ENCODE results near the gene EZH1.
A peak's percentile ranks its signal among the peaks of the same experiment; 100 is the strongest.
"Not testable (repeated sequence)": the region's sequence is repeated elsewhere in the genome, so short reads cannot be mapped to it uniquely, and the experiment has no call there.

The EZH1 gene

DNA sequence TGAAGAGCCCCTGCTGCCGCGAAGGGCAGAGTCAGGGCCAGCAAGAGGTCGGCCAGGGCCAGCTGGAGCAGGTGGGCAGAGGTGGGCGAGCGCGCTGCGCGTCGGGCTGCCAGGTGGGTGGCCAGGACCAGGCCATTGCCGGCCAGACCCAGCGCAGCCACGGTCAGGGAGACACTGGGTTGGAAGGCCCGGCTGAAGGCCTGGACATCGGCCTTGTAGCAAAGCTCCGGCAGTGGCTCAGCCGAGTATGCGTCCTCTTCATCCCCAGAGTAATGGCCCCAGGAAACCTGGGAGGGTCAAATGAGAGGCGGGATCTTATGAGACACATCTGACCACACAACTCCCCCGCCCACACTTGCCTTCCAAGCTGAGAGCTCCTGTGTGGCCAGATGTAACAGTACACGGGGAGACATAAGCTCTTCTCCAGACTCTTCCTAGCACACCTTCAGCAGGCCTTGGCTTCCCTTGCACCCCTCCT lies 64.5 kb downstream of the EZH1 start:
- no peak for DNase-seq

DNA sequence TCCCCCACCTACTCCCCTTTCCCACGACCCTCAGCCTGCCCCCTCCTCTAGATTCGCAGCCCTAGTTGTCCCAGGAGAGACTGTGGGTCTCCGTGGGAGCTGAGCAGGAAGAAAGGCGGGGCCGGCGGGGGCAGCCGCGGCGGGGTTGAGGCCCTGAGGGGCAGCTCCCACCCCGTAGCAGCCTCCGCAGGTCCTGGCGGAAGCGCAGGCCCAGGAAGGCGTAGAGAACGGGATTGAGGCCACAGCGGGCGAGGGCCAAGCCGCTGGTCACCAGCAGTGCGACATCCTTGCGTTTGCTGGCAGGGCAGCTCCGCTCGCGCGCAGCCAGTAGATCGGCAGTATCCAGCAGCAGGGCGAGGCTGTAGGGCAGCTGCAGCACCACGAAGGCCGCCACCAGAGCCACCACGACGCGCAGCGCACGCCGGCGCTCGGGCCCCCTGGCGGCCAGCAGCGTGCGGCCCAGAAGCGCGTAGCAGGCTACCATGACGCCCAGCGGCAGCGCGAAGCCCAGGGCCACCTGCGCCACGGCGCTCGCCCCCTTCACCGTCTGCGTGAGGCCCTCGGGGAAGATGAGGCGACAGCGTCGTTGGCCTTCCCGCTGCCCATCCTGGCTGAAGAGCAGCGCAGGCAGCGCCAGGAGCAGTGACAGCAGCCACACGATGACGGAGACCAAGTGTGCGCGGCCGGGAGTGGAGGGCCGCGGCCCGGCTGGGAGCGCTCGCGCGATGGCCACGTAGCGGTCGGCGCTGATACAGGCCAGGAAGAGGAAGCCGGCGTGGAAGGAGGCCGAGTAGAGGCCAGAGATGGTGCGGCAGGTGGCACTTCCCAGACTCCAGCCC lies 65.1 kb downstream of the EZH1 start:
- DNase-seq, result peak; percentile 45

DNA sequence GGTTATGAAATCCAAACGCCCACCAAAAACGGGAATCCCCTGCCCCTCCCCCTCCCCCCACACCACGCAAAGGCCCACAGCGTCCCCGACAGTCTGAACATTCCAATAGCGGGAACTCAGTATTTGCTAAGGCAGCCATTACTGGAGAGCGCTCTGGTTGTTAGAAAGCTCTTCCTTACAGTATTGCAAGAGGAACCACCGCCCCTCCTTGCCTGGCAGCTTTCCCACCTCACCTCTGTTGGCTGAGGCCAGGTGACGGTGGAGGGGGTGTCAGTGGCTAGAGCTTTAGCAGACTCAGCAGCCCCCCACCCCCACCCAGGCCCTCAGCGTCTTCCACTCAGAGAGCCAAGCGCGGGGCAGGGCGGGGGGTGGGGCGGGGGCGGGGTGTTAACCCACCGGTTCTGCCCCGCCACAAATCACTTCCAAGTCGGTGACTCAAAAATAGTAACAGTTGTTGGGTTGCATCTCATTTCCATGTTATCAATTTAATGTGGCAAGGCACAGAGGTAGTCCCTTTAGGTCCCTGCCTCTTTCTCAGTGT lies 65.8 kb downstream of the EZH1 start:
- no peak for DNase-seq

DNA sequence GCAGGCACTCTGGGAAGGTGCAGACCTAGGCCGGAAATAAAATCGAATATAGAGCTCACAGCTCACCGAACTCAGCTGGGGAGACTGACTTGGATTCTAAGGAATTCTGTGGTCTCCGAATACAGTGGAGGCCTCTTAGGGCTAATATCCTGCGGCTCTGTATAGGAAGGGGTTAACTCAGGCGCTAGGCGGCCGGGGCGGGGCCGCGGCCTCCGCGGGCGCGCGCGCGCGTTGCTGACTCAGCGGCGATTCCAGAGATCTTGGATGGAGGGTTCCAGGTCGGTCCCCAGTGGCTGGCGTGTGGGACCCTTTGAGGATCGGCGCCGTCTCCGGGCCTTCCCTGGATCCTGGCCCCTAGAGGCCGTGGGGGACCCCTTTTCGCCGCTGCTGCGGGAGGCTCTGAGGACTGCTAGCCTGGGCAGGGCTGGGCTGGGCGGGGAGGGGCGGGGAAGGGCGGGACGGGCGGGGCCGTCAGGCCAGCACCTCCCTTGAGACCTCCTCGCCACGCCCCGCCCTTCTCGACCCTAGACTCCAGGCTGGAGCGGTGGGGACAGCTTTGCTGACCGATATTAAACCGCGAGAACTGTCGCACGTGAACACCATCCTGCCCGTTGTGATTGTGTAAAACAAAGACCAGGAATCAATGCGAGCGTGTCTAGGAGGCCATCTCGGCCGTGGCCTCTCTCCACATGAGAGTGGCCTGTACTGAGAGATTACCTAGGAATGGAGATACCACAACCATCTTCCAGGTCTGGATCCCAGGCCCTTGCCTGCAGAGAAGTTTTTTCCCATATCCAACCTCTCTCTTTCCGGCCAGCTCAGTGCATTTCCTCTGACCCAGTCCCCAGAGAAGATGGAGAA lies 66.7 kb downstream of the EZH1 start:
- DNase-seq, result peak; percentile 41

DNA sequence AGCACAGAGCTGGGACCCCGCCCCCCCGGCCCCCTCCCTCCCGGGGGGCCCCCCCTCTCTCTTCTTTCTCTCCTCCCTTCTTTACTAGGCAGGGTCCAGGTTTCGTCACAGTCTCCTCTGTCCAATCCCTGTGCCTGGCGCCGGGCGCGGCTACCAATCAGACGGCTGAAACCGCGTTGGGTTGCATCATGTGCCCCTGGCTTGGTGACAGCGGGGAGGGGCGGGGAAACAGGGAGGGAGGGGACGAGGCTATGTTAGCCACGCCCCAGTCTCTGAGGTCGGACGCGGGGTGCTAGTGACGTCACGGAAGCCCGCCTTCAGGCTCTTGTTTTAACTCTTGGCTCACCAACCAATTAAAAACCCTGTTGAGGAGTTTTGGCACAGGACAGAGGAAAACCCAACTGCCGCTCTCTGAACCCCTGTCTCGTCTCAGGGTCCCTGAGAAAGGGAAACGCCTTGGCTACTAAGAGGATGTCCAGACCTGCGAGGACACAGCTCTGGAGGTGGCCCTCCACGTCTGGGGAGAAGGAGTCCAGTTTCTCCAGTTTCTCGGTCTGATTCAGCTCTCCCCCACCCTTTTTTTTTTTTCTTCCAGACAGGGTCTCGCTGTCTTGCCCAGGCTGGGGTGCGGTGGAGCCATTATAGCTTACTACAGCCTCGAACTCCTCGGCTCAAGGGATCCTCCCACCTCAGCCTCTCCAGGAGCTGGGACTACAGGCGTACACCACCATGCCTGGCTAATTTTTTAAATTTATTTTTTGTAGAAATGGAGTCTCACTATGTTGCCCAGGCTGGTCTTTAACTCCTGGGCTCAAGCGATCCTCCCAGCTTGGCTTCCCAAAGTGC lies 67.6 kb downstream of the EZH1 start:
- peak; percentile 99 for DNase-seq

DNA sequence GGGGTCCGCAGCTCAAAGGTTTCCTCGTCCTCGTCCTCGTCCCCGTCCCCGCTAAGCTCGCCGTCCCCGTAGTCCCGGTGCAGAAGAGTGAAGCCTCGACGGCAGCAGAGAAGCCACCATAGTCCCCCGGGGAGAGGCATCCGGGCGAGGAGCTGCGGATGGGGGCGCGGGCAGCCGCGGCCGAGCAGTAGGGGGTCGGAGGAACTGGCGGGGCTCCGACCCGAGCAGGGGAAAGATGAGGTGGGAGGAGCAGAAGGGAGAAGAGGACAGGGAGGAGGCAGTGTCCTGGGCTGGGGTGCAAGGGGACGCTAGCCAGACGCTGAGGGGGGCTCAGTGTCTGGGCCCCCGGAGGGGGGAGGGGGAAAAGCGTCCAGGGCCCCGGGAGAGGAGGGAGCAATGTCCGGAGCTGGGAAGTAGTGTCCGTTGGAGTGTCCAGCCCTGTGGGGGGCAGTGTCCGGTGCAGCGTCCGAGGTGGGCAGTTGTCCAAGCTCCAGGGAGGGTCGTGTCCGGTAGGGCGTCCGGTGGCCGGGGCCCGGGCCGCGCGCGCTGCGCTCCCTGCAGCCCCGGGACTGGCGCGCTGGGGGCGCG lies 68.3 kb downstream of the EZH1 start, which contains the start of gene PLEKHH3:
Gene PLEKHH3 (minus strand): TSS at position 571 of the 588 bp plus-strand sequence. CDS start 431 bp downstream, at position 140.
- DNase-seq, result peak; percentile 20

DNA sequence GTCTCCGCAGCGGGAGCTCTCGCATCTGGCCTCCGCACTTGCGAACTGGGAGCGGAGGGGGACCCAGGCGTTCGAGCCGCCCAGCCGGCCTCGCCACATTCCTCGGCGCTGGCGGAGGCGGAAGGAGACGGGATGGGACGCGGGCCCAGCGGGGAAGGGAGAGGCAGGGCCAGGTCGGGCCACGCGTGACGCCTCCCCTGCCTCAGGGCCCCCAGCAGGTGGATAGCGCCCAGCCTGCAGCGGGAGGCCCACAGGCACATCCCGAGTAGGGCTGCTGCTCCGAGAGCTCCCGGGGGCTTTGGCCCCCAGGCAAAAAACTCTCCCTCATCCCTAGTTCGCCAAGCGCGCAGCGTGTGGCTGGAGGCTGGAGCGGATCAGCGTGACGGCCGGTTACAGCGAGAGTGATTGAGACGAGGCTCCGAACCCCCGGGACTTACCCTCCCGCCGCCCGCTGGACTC lies 68.8 kb downstream of the EZH1 start:
- DNase-seq, result no peak

DNA sequence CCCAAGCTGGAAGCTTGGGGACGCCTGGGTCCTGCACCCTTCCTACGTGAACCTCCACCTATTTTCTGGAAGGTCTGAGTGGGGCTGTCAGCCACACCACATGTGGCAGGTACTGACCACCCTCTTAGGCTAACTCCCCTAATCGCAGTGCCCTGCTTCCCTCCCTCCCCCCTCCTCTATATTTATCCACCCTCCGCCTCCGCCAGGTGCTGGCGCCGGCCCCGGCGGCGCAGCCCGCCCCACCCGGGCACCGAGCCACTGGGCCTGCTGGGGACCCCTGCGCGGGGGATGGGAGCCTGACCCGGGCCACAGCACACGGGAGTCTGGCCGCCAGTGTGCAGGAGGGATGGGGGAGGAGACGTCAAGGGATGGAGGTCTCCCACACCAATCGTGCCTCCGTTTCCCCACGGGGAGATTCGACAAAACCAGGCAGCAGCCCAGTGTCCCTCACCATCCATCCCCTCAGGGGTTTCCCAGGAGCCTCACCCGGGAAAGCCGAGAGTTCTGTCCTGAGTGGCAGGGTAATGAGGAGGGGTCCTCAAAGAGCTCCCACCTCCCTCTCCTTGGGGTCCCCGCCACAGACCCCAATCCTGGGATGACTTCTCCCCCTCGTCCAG lies 69.4 kb downstream of the EZH1 start:
- DNase-seq, result no peak

DNA sequence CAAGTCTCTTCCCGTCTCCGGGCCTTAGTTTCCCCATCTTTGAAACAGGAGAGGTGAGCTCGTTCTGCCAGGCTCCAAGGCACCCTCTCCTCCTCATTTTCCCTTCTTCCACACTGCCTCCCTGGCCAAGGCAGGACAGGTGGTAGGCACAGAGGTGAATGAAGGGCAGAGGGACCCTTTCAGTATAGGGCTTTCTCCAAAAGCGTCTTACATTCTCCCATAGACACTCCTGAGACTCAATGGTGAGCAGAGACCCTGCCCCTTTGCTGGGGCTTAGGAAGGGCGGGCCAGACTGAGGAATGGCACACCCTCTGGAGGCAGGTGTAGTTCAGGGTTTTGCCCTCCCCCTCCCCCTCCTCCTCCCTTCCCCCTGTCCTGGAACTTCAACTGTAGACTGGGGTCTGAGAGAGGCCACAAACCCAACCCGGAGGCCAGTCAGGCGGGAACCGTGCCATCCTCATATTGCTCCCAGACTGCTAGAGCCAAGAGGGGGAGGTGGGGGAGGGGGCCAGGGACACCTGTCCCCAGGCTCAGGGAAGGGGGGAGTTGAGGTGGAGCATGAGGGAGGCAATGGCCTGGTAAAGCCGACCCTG lies 70.0 kb downstream of the EZH1 start:
- DNase-seq, result peak; percentile 18

DNA sequence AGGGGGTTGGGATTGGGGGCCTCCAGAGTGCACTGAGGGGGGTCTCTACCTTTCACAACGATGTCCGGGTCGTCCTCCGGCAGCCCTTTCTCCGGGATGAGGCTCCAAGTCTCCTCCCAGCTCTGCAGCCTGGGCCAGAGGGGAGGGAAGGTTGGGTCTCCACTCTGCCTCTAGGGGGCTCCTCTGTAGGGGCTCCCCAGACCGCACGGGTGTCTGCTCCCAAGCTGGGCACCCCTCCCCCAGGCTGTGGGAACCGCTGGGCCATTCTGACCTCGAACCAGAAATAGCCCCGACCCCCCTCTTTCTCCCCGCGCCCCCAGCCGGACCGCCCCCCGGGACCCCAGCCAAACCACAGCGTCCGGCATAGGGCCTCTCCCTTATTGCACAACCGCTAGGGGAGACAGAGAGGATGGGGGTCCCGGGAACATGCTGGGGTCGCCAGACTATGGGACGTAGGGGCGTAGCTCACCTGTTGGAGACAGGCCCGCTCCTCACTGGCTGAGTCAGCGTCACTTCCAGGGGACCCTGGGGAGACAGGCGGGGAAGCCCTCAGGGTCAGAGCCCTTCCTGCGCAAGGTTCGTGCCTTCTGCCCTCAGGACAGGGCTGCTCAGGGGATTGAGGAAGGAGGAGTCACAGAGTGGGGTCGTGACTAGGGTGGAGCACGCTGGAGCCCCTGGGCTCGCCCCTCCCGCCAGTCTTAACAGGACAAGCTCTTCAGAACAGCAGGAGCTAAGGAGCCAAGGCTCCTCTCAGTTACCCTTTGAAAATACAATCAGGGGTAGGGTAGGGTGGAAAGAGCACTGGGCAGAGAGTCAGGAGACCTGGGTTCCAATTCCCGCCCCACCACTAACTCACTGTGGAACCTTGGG lies 70.7 kb downstream of the EZH1 start:
- DNase-seq, result no peak

DNA sequence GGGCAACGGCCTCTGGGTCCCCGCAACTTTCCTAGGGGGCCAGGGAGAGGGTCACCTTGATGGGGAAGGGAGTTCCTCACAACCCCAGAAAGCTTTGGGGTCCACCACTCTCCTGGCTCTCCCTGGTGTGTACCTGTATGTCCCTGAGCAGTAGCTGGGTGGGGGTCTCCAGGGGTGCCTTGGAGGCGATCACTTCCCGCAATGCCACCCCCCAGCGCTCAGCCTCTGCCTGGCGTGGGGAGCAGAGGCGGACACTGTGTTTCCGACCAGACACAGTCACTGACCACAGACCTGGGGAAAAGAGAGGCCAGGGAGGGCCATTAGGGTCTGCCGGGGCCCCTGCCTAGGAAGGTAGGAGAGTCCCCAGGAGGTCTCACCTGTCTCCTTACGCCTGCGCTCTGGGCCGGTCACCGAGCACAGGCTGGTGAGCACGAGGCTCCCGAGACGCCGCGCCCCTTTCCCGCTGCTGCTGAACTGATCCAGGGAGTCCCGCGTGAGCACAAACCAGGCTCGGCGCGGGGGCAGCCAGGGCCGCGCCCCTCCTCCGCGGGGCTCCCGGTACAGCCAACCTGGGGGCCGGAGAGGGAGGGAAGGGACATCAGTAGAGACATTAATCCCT lies 71.5 kb downstream of the EZH1 start:
- DNase-seq, result no peak

DNA sequence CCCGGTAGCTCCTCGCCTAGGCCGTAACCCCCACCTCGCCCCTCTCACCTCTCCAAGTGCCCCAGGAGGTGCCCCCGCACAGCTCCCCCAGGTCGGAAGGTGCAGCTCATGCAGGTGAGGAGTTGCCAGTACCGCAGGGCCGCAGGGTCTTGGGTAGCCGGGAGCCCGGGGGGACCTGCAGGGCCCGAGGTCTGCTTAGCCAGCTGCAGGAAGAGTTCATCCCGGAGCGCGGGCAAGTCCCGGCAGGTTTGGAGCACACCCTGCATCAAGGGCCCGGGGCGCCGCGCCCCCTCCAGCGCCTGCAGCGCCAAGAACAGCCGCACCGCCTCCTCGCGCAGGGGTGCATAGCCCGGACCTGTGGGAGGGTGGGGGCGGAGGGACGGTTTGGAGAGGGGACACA lies 72.8 kb downstream of the EZH1 start:
- DNase-seq, result no peak

DNA sequence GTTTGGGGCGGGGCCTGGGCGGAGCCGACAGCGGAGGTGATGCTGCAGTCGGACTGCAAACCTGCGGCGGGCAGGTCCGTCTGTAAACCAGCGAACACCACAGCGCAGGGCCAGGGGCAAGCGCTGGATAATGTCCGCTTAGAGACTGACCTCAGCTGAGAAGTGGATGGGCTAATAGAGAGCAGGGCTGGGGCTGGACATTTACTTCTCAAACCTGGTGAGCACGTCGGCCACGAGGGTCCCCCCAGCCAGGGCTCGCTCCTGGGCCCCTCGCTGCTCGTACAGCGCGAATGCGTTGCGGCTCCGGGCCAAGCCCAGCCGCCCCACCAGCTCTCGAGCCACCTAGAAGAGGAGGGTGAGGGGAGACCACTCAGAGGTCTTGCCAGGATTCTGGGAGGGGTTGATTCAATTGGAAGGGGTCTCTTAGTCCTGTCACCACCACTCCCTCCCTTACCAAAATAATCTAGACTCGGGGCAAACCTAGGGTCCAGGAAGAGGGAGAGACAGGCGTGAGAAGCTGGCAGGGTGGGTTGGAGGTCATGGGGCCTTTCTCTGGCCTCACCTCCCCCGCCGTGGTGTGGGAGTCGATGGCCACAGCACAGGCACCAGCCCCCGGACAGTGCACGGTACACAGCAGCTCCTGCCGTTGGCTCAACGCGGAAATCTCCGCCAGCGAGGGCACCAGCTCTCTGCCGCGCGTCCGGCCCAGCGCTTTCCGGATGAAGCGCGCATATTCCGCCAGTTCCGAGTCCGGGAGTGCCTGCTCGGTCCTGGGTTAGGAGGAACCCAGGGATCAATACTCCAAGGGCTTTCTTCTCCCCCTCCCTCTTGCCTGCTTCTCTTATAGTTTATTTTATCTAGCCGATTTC lies 73.8 kb downstream of the EZH1 start:
- DNase-seq, result no peak

DNA sequence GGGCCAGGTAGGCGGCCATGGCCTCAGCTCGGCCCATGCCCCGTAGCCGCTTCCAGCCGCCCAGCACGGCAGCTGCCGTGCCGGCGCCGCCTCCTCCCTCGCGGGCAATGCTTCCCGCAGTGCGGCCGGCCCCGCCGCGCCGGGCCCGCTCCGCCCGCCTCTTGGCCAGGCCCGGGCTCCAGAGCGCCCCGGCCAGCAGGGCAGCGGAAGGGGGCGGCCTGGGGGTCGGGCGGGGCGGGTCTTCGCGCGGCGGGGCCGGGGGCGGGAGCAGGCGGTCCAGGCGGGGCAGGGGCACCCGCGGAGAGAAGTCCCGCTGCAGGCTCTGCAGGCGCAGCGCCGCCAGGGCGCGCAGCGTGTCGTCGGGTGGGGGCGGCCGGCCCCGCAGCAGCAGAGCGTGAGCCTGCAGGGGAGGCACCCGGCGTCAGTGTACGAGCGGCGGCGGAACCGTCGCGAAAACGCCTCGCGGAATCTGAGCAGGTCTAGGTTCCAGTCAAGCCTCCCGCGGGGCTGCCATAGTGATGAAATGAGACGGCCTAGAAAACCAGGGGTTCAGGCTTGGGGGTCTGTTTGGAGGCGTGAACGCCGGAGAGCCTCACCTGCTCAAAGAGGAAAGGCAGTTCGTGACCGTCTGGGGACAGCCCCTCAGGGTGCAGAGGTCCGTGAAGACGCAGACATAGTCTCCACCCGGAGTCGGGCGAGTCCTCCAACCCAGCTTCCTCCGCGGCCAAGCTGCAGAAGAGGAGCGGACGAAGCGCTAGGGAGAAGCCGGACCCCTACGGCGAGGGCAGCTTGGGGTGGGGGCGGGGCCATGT lies 74.7 kb downstream of the EZH1 start:
- DNase-seq, result no peak

DNA sequence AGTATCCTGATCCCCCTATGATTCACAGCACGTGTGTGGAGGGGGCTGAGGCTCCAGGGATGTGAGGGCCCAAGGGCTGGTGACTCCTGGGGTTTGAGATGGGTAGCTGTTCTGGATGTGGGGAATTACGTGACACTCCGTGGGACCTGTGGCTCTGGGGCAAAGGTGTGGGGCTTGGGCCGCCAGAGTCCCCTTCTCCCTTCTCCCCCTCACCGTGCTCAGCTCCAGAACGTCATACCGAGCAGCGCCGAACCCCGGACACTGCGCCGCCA lies 75.2 kb downstream of the EZH1 start:
- DNase-seq, result no peak

DNA sequence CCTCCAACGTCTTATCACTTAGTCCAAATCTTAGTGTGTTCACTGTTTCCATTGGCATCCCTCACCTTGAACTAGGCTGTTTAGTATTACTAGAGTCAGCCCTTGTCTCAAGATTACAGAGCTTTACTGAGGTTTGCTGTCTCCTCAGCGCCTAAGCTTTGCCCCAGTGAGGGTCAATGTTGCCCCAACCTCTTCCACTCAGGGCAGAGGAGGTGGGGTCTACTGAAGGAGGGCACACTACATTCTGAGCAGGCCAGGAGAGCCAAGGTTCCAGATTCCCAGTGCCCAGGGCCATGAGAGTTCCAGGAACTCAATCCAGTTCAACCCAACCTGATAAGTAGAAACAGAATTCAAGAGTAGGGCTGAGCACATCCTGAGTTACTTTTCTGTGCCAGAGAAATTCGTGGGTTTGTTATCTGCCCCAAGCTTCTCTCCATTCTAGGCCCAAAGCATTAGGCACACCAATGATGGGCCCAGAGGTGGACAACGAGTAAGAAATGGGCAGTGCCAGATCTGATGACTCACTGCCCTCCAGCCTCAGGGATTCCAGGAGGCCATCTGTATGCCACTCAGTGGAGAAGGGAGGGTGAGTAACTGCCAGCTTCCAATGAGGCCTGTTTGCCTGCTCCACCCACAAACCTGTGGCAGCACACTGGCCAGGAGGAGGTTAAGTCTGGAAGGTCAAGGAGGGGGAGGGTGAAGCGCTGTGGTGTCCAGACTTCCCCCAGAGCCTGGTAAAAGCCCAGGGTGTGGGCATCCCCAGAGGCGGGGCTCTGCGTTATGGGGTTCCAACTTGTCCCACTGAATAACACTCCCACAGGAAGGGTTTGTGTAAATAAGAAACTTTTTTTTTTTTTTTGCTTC lies 77.5 kb downstream of the EZH1 start:
- DNase-seq, result no peak

DNA sequence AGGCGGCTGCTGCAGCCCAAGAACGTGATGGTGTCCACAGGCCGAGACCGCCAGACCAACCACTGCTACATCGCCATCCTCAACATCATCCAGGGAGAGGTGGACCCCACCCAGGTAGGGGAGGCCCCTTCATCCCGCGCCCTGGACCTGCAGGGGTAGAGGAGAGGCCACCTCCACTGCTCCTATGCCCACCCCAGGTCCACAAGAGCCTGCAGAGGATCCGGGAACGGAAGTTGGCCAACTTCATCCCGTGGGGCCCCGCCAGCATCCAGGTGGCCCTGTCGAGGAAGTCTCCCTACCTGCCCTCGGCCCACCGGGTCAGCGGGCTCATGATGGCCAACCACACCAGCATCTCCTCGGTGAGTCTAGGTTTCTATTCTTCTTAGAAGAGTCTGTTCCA lies 78.7 kb downstream of the EZH1 start:
- DNase-seq, result not testable (repeated sequence)

Data from NCI-H1417 treated with DMSO at 0.1 percent for 48 hours (cell line).